ENCODE measurements around the gene ZBTB49.
"Not testable (repeated sequence)": the region's sequence is repeated elsewhere in the genome, so short reads cannot be mapped to it uniquely, and the experiment has no call there.

ZBTB49 gene

DNA sequence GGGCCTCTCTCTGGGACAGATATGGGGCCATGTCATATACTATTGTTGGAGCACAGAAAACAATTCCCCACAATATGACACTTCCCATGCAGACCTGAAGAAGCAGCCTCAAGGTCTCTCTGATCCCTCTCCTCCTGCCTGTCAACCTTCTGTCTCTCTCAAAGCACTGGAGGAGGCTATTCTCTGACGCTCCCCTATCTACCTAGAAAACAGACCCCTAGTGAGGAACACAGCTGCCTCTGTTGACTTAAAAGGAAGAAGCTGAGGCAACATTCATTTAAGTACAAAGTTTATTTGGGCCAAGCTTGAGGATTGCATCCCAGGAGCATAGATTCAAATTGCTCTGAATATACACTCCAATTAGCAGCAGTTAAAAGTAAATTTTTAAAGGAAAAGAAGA, 57.5 kb downstream of the ZBTB49 start:
- Histone ChIP-seq H3K9ac (no peak overlapping the region), H3K9me3 (peaks cover 66% of the 10 kb centered on the region), H3K4me1 (peaks cover 68% of the 10 kb centered on the region), H3K27ac (peak overlapping the region; percentile 58; the same call in 1 of the 2 replicates), H4K20me1 (no peaks in the 10 kb centered on the region), H3K36me3 (no peaks in the 10 kb centered on the region), H3K27me3 (no peaks in the 10 kb centered on the region), H3K4me3 (no peak overlapping the region), H3K4me2 (peak overlapping the region; percentile 58)
- no peak for TF ChIP-seq Cebpa-rat (IDR thresholded peaks at IDR 0.05)

DNA sequence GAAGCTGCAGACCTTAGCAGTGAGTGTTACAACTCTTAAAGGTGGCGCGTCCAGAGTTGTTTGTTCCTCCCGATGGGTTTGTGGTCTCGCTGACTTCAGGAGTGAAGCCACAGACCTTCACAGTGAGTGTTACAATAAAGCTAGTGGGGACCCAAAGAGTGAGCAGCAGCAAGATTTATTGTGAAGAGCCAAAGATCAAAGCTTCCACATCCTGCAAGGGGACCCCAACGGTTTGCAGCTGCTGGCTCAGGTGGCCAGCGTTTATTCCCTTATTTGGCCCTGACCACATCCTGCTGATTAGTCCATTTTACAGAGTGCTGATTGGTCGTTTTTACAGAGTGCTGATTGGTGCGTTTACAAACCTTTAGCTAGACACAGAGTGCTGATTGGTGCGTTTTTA, 58.5 kb downstream of the ZBTB49 start:
- not testable (repeated sequence) for H3K9ac ChIP-seq, H3K4me3 ChIP-seq, H4K20me1 ChIP-seq, H3K27me3 ChIP-seq, H3K36me3 ChIP-seq
- Histone ChIP-seq H3K4me2 (peak overlapping the region; percentile 58), H3K9me3 (peaks cover 76% of the 10 kb centered on the region), H3K27ac (peak overlapping the region; percentile 59), H3K4me1 (peaks cover 58% of the 10 kb centered on the region)

DNA sequence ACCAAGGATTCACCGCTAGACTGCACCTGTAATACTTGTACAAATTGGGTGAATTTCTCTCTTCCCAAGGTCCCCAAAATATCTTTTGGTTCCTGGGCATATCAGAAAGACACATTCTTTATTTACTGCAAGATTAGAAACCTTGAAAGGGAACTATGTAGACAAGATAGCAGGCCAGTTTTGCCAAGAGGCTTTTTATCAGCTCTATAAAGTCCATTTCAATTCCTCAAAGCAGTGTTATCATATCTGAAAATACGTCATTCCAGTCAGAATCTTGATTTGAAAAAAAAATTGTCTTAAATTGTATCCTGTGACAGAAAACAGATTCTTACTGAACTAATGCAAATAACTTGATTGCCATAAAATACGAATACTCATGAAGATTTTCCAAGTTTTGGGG, 59.8 kb downstream of the ZBTB49 start:
- Histone ChIP-seq H3K9me3 (peaks cover 88% of the 10 kb centered on the region), H4K20me1 (no peaks in the 10 kb centered on the region), H3K27me3 (no peaks in the 10 kb centered on the region), H3K27ac (no peak overlapping the region), H3K36me3 (no peaks in the 10 kb centered on the region), H3K4me3 (peak overlapping the region; percentile 47; the same call in 1 of the 2 replicates), H3K4me1 (peaks cover 45% of the 10 kb centered on the region), H3K9ac (no peak overlapping the region), H3K4me2 (no peak overlapping the region)
- no peak for TF ChIP-seq Cebpa-rat (IDR thresholded peaks at IDR 0.05)

DNA sequence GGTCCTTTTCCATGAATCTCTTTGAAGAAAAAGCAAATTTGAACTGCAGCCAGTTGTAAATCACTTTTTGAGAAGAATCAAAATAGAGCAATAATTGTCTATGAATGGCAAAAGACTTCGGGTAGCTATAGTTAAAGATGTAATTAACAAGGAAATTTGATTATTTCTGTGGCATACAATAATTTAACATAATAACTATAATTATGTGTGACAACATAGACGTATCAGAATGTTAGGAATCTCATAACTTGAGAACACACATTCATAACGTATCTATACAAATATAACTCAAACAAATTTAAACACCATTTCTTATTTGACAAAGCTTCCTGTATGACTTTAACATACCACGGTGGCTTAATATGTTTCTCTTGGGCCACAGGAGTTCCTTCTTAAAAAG, 60.9 kb downstream of the ZBTB49 start:
- Histone ChIP-seq H3K36me3 (no peaks in the 10 kb centered on the region), H4K20me1 (no peaks in the 10 kb centered on the region), H3K9ac (no peak overlapping the region), H3K27me3 (no peaks in the 10 kb centered on the region), H3K4me2 (no peak overlapping the region), H3K27ac (no peak overlapping the region), H3K4me3 (no peak overlapping the region), H3K9me3 (peaks cover 86% of the 10 kb centered on the region), H3K4me1 (peaks cover 35% of the 10 kb centered on the region)
- no peak for TF ChIP-seq Cebpa-rat (IDR thresholded peaks at IDR 0.05)

DNA sequence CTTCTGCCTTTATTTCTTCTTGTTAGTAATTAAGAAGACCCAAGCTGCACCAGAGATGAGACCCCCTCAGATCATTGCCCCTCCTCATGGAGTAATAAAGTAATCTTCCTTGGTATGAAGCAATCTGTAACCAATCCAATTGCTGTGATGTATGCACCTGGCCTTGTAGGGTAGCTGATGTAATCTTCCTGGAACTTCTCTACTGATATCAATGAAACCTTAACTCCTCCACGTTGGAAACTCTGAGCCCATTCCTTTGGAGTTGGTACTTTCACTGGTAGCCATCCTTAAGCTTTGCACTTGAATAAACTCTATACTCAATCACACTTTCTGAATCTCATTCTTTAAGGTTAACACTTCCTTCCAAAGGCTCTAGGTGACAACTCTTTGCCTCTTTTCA, 65.3 kb downstream of the ZBTB49 start:
- Histone ChIP-seq H3K9ac (no peak overlapping the region), H3K9me3 (peaks cover 50% of the 10 kb centered on the region), H3K4me3 (no peak overlapping the region), H3K27ac (no peak overlapping the region), H3K4me1 (peaks cover 7% of the 10 kb centered on the region), H4K20me1 (no peaks in the 10 kb centered on the region), H3K36me3 (no peaks in the 10 kb centered on the region), H3K4me2 (no peak overlapping the region), H3K27me3 (no peaks in the 10 kb centered on the region)
- TF ChIP-seq Cebpa-rat (IDR thresholded peaks at IDR 0.05) = no peak

DNA sequence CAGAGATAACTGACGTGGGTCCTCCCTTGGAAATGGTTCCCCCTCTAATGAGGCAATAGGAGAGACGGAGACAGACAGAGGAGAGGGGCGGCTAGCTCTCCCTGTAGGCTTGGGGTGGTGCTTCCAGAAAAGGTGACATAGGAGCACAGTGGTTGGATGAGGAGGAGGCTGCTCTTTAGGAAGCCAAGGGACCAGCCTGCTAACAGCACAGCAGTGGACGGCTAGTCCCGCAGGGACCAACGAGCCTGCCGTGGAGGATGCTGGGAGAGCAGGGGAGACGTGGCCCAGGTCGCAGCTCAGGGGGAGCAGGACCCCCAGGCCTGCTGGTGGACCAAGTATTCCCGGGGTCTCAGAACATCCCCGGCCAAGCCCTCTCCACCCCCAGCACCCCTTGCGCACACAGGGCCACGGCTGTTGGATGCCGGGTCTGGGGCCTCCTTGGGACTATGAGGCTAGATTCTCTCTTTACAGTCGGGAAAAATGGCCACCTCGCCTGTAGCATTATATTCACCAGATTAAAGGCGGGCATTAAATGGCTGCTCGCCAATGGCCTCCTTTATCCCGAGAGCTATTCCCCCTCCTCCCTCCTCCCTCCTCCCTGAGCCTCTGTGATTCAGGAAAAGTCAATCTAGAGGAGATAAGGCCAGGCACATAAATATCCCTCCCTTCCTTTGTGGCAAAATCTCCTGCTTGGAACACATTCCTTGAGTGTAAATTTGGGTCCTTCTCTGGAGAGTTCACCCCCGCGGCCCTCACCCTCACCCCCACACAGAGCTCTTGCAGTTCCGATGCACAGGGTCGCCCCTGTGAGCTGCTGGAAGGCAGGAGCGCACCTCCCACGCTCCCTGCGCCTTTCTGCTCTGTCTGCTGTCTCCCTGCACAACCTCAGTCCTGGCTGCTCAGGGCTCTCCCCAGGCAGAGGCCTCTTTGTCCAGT, 66.3 kb downstream of the ZBTB49 start:
- Histone ChIP-seq H3K27me3 (no peaks in the 10 kb centered on the region), H3K36me3 (no peaks in the 10 kb centered on the region), H4K20me1 (no peaks in the 10 kb centered on the region), H3K4me1 (peaks cover 14% of the 10 kb centered on the region), H3K4me3 (no peak overlapping the region), H3K27ac (no peak overlapping the region), H3K9me3 (peaks cover 42% of the 10 kb centered on the region), H3K9ac (no peak overlapping the region), H3K4me2 (no peak overlapping the region)
- TF ChIP-seq Cebpa-rat (IDR thresholded peaks at IDR 0.05) = no peak

DNA sequence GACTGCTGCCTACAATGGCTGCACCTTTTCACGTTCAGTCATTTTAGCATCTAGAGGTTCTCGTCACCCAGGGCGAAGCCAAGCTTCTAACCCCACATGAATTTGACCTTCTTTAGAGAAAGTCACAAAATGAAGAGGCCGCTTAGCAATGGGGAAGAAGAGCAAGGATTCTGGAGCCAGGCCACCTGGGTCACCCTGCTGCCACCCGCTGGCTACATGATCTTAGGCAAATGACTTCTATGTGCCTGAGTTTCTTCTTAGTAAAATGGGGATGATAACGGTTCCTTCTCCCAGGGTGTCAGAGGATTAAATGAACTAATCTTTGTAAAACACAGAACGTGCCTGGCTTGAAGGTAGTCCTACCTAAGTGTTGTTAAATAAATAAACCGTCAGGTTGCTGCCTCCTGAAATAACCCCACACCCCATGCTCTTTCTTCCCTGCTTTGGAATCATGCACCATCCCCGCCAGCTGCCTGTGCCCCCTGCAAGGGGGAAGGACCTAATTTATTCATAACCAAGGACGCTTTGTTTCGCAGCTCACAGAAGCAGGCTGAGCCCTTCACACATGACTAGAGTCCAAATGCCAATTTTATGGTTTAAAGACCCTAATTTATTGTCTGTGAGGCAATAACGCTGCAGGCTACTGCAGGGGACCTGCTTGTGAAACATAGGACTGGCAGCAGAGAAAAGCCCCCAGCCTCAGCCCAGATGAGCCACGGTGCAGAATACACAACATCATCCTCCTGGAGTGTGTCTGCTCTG, 68.2 kb downstream of the ZBTB49 start:
- H3K27me3 ChIP-seq = no peaks in the 10 kb centered on the region
- H3K27ac ChIP-seq = no peak overlapping the region
- H3K4me3 ChIP-seq = no peak overlapping the region
- peaks cover 42% of the 10 kb centered on the region for H3K9me3 ChIP-seq
- TF ChIP-seq Cebpa-rat (IDR thresholded peaks at IDR 0.05) = no peak
- H3K9ac ChIP-seq = no peak overlapping the region
- H3K4me2 ChIP-seq = no peak overlapping the region
- no peaks in the 10 kb centered on the region for H3K36me3 ChIP-seq
- H3K4me1 ChIP-seq = peaks cover 18% of the 10 kb centered on the region
- no peaks in the 10 kb centered on the region for H4K20me1 ChIP-seq

DNA sequence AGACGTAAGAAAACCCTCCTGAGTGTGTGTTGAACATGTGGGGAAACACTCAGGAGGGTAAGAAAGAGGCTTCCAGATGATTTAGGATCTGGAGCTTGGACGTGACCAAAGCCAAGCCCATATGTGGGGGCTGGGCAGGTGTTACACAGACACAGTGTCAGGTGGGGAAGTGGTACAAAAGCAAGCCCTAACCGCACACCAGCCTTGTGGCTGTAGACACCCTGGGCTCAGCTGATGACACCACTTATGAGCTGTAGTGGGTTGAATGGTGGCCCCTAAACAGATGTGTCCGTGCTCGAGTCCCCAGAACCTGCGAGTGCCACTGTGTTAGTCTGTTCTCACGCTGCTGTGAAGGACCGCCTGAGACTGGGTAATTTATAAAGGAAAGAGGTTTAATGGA, 71.8 kb downstream of the ZBTB49 start:
- Histone ChIP-seq H3K4me2 (no peak overlapping the region), H3K27ac (no peak overlapping the region), H4K20me1 (no peaks in the 10 kb centered on the region), H3K4me1 (peaks cover 28% of the 10 kb centered on the region), H3K9me3 (peaks cover 44% of the 10 kb centered on the region), H3K27me3 (no peaks in the 10 kb centered on the region), H3K4me3 (no peak overlapping the region), H3K9ac (no peak overlapping the region), H3K36me3 (no peaks in the 10 kb centered on the region)
- TF ChIP-seq Cebpa-rat (IDR thresholded peaks at IDR 0.05) = no peak

DNA sequence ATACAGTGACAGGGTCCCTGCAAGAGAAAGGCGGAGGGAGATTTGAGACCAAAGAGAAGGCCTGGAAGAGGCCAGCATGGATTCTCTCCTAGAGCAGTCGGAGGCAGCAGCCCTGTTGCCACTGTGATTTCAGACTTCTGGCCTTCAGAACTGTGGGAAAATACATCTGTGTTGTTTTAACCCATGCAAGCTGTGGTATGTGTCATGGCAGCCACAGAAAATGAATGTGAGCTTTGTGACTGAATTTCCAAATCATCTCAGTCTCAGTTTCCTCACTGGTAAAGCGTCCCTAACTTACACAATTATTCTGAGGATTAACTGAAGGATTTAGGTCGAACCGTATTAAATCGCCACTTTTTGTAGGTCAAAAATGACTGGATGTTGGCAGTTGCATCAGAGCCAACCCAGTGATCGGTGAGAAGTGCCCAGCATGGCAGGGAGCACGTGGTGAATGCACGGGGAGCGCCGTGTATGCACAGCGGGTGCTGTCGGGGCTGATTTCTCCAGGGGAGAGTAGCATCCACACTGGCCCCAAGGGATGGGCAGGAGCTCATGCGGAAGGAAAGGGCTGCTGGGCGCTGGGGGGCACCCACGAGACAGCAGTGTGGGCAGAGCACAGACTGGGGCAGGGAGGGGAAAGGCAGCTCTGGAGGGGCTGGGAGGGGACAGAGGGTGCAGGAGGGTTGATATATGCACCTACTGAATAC, 73.1 kb downstream of the ZBTB49 start:
- Histone ChIP-seq H3K4me1 (peaks cover 28% of the 10 kb centered on the region), H3K4me3 (no peak overlapping the region), H3K9ac (no peak overlapping the region), H3K27me3 (no peaks in the 10 kb centered on the region), H3K27ac (no peak overlapping the region), H3K36me3 (no peaks in the 10 kb centered on the region), H3K4me2 (peak overlapping the region; percentile 54), H4K20me1 (no peaks in the 10 kb centered on the region), H3K9me3 (peaks cover 44% of the 10 kb centered on the region)
- TF ChIP-seq Cebpa-rat (IDR thresholded peaks at IDR 0.05) = no peak
